Parathyroid adenoma (tissue), 2 donors: ENCODE results near the gene VAMP7.
"Not testable (repeated sequence)": the region's sequence is repeated elsewhere in the genome, so short reads cannot be mapped to it uniquely, and the experiment has no call there.

ENCODE experiments used
- H2AFZ ChIP-seq: fragments of 300-600 bp; sonication (generic); one replicate; pipeline ENCODE4 v1.7.0; 2017; ENCODE audit warnings: antibody characterized with exemption, mild to moderate bottlenecking
- H3K27ac ChIP-seq: fragments of 300-600 bp; sonication (generic); one replicate; pipeline ENCODE4 v1.7.0; 2017
- H3K27me3 ChIP-seq: fragments of 300-600 bp; sonication (generic); one replicate; pipeline ENCODE4 v1.7.0; 2017; ENCODE audit warnings: low read length; ENCODE audit not compliant: control insufficient read depth, insufficient read depth
- H3K36me3 ChIP-seq: fragments of 300-600 bp; sonication (generic); one replicate; pipeline ENCODE4 v1.7.0; 2017; ENCODE audit warnings: low read length; ENCODE audit not compliant: control insufficient read depth, insufficient read depth
- H3K4me1 ChIP-seq: fragments of 300-600 bp; sonication (generic); one replicate; pipeline ENCODE4 v1.7.0; 2017; ENCODE audit warnings: control low read depth
- H3K4me2 ChIP-seq: fragments of 300-600 bp; sonication (generic); one replicate; pipeline ENCODE4 v1.7.0; 2017; ENCODE audit warnings: low read length
- H3K4me3 ChIP-seq: fragments of 300-600 bp; sonication (generic); one replicate; pipeline ENCODE4 v1.7.0; 2017; ENCODE audit warnings: low read depth, low read length
- H3K79me2 ChIP-seq: fragments of 300-600 bp; sonication (generic); one replicate; pipeline ENCODE4 v1.7.0; 2017; ENCODE audit warnings: control low read depth
- H3K9ac ChIP-seq: fragments of 300-600 bp; sonication (generic); one replicate; pipeline ENCODE4 v1.7.0; 2017; ENCODE audit warnings: mild to moderate bottlenecking
- H3K9me3 ChIP-seq: fragments of 300-600 bp; sonication (generic); one replicate; pipeline ENCODE4 v1.7.0; 2017; ENCODE audit warnings: low read length; ENCODE audit not compliant: control insufficient read depth
- CTCF ChIP-seq: fragments of 300-600 bp; sonication (generic); IDR thresholded peaks from one replicate; pipeline ENCODE4 v1.7.0; 2017; ENCODE audit warnings: antibody characterized with exemption, mild to moderate bottlenecking
- donor health status: primary hyperparathyroidism.

VAMP7 gene

GRCh38 chrX:155967653-155968325, 86.6 kb downstream of the VAMP7 start:
- Histone ChIP-seq H3K9ac (no peak overlapping the region), H3K36me3 (no peaks in the 10 kb centered on the region), H3K4me1 (no peaks in the 10 kb centered on the region), H3K4me3 (no peak overlapping the region), H3K9me3 (no peaks in the 10 kb centered on the region), H3K27me3 (no peaks in the 10 kb centered on the region), H3K4me2 (no peak overlapping the region), H3K79me2 (no peaks in the 10 kb centered on the region), H3K27ac (no peak overlapping the region), H2AFZ (no peak overlapping the region)
- TF ChIP-seq CTCF, result no peak

- Histone ChIP-seq H3K9ac (no peak overlapping the region), H3K79me2 (no peaks in the 10 kb centered on the region), H3K4me3 (no peak overlapping the region), H3K4me1 (no peaks in the 10 kb centered on the region), H3K9me3 (no peaks in the 10 kb centered on the region), H3K27ac (no peak overlapping the region), H3K27me3 (no peaks in the 10 kb centered on the region), H3K4me2 (no peak overlapping the region), H2AFZ (no peak overlapping the region), H3K36me3 (no peaks in the 10 kb centered on the region)
- TF ChIP-seq CTCF, result no peak
These were observed 87.1 kb downstream of the VAMP7 start for GRCh38 chrX:155968326-155968661.

GRCh38 chrX:155968791-155969190, 87.6 kb downstream of the VAMP7 start:
- no peaks in the 10 kb centered on the region for H3K9me3 ChIP-seq
- H3K27ac ChIP-seq, result no peak overlapping the region
- H3K4me2 ChIP-seq, result no peak overlapping the region
- no peaks in the 10 kb centered on the region for H3K4me1 ChIP-seq
- no peaks in the 10 kb centered on the region for H3K36me3 ChIP-seq
- H3K9ac ChIP-seq, result no peak overlapping the region
- no peaks in the 10 kb centered on the region for H3K27me3 ChIP-seq
- TF ChIP-seq CTCF, result no peak
- H2AFZ ChIP-seq, result no peak overlapping the region
- H3K79me2 ChIP-seq, result no peaks in the 10 kb centered on the region
- H3K4me3 ChIP-seq, result no peak overlapping the region

GRCh38 chrX:155971658-155972057, 90.5 kb downstream of the VAMP7 start:
- not testable (repeated sequence) for H3K79me2 ChIP-seq, H2AFZ ChIP-seq

GRCh38 chrX:155972241-155972640, 91.1 kb downstream of the VAMP7 start:
- H3K36me3 ChIP-seq, H3K27me3 ChIP-seq, H3K9me3 ChIP-seq, H3K27ac ChIP-seq, H3K4me3 ChIP-seq, H3K9ac ChIP-seq, H3K4me2 ChIP-seq, H2AFZ ChIP-seq, H3K4me1 ChIP-seq, H3K79me2 ChIP-seq: not testable (repeated sequence)

More at GRCh38 chrX:155971658-155972057, 90.5 kb downstream of the VAMP7 start:
- H3K4me3 ChIP-seq, H3K4me2 ChIP-seq, H3K27ac ChIP-seq, H3K9me3 ChIP-seq, H3K4me1 ChIP-seq, H3K9ac ChIP-seq, H3K27me3 ChIP-seq, H3K36me3 ChIP-seq: not testable (repeated sequence)

GRCh38 chrX:155983326-155983725, 102.2 kb downstream of the VAMP7 start:
- H3K9ac ChIP-seq, result no peak overlapping the region
- H2AFZ ChIP-seq, result no peak overlapping the region
- H3K27ac ChIP-seq, result no peak overlapping the region
- no peak for TF ChIP-seq CTCF
- H3K4me1 ChIP-seq, result no peaks in the 10 kb centered on the region
- H3K36me3 ChIP-seq, result no peaks in the 10 kb centered on the region
- no peak overlapping the region for H3K4me3 ChIP-seq
- no peaks in the 10 kb centered on the region for H3K9me3 ChIP-seq
- no peaks in the 10 kb centered on the region for H3K79me2 ChIP-seq
- no peaks in the 10 kb centered on the region for H3K27me3 ChIP-seq
- H3K4me2 ChIP-seq, result no peak overlapping the region
